ENCODE measurements around the gene USP6NL.

DNA sequence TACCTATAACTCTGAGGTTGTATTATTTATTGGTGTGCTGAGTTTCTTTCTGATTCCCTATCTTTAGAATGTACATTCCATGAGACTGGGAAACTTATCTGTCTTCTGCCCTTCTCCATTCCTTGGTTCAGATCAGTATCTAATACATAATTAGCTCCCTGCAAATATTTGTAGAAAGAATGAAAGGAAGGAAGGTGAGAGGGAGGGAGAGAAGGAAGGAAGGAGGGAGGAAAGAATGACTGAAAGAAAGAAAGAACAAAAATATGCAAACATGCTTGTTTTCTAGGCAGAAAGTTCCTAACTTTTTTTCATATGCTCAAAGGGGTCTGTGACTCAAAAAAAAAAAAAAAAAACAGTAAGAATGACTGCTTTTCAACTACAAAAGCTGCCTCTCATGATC lies 3.9 kb upstream of the USP6NL start:
- TF ChIP-seq EZH2 (IDR thresholded peaks at IDR 0.05) (no peak), POLR2AphosphoS5 (IDR thresholded peaks at IDR 0.05; ENCODE audit: borderline replicate concordance, low read depth, low read length) (no peak)

All from SK-N-MC (cell line).